HG02885 (cell line): Measurements from ENCODE around the gene PLXNA2.

Source experiments
- ATAC-seq: cut with Tn5 transposase; IDR thresholded peaks from one replicate; pipeline ENCODE4 v1.9.1; 2021; ENCODE audit warnings: mild to moderate bottlenecking; ENCODE audit not compliant: unreplicated experiment, poor library complexity

The PLXNA2 gene

DNA sequence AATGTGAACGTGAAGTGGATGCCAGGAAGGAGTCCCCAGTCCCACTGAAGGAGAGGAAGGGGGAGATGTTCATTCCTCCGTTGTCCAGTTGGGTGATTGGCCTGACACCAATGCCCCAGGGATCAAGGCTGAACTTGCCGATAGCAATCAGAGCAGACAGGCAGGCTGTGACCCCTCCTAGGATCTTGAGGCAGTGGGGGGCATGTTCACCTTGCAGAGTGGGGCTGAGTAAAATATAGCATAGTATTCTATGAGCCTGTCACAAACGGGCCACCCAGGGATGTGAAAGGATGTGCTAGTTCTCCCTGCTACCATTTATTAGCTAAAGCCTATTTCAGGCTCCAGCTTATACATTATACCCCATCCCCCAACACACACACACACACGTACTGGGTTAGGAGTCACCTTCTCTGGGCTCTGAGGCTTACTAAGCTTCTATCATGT lies 252.6 kb downstream of the PLXNA2 start:
- no peak for ATAC-seq

DNA sequence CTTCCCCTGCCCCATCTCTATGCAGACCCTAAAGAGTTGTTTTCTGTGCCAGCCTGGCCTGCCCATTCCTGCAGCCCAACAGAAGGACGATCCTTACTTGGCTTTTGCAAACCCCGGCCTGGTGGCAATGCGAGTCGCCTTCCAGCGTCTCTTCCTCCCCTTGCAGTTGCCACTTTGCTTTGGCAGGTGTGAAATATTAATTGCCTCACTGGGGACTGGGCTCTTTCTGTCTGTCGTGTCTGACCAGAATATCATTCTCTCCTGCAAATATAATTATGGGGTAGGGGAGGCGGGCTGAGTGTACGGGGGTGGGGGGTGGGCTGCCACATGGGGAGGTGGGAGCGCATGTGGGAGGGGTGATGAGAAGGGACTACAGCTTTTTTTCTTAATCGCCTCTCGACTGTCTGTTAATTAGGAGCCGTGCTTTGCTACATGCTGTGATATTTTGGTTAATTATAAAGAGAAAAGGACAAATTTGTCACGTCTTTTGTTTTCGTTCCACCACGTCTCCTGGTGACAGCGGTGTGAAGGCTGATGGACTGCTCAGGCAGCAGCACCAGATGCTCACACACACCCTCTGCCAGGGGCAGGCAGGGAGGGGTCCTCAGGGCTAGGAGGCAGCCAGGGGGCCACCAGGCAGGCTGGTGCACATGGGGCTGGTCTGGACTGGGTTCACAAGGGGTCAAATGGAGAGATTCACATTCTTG lies 253.2 kb downstream of the PLXNA2 start:
- no peak for ATAC-seq

DNA sequence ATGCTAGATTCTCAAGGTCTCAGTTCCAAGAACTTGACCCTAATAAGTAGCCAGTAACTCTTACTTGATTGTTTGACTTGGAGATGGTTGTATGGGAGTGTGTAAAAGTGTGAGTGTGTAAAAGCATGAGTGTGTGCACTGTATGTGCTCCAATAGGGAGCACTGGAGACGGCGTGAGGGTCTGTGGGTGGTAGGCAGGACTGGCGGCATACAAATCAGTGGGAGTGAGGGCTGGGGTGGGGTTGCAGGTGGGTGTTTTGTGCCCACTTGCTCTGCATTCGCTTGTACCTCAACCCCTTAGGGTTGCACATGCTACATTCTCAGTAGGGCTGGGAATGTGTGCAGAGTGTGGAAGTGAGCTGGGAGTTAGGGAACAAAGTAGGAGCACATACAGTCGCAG lies 253.7 kb downstream of the PLXNA2 start:
- ATAC-seq, result no peak

DNA sequence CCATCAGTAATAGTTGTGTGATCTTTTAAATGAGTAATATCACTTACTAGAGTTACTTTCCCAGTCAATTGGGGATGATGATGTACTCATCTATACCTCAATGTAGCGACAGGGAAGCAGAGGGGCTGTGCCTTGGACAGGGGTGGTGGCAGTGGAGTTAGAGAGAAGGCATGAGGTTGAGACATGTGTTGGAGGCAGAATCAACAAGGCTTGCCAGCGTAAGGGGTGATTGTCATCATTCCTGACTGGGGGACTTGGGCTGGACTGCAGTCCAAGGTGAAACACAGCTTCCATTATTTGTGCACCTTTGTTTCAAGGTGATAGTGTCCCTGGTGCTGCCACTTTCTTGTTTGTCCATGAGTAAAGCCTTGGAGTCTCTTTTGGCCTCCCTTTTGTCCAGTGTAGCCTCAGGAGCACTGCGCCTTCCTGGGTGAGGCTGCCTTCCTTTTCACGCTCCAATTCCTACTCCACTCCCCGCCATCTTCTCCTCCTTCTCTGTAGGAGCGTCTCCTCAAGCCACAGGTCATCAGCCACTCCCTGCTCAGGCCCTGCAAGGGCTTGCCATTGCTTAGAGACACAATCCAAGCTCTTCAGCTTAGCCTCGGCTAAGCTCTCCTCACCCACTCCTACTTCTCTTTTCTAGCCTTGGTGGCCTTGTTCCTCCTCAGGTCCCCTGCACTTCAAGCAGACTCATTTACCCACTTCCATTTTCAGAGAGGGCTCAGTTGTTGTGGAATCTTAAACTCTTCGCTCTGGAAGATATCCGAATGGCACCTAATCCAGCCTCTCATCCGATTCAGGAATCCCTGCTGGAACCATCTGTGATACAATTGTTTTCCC lies 255.6 kb downstream of the PLXNA2 start:
- ATAC-seq, result no peak

DNA sequence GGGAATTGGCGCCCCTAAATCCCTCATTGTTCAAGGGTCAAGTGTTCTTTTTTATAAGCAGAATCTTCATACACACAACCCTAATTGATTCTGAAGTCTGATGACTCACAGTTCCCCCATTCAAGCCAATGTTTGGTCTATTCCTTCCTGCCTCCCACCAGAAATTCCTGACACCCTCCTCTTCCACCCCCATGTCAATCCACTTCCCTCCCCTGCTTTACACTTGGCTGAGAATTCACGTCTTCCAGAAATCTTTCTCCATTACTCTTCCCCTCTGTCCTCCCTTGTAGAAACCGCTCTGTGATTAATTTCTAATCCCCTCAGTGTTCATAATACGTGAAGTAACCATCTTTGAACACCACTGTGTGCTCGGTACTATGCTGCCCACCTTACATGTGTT lies 257.0 kb downstream of the PLXNA2 start:
- ATAC-seq, result no peak

DNA sequence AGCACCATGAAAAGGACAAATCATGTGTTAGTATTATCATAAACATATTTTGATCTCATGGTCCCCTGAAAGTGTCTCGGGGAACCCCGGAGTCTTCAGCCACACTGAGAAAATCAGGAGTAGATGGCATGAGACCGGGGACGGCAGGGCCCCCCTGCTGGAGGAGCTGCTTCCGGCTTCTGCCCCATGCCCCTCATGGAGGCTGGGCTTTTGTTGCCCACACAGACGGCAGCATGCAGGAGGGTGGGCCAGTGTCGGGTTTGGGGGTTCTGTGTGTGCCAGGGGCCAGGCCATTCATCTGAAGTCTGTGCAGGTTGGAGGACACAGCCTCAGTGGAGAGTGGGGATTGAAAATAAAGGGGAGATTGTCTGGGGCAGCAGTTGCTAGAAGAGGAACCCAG lies 258.2 kb downstream of the PLXNA2 start:
- no peak for ATAC-seq

DNA sequence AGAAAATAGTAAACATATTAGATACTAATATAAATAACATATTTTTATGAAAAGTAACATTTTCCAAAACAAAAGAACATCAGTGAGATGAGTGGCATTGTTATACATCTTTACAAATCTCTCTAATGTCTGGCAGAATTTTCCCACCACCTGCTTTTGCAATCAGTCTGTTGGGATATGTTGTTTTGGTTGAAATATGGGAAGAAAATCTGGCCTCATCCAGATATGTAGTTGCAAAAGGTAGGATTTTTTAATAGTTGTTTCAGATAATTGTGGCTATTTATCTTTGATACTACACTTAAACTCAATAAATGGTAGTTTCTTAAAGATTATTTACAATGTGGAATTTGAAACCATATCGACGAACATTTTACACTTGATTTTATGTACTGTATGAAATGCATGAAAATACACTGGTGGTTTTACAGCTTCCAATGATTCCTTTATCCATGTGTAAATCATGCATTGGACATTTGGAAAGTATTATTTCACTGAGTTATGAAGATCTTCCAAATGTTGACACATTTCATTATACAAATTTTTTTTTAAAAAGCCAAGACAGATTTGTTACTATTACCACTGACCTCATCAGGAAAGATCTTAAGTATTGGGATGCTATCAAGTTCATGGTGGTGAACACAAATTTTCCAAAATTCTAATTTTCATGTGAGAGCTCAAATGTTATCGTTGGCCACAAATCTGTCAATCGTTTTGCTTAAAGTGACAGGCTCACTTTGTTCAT lies 259.2 kb downstream of the PLXNA2 start:
- ATAC-seq, result no peak

DNA sequence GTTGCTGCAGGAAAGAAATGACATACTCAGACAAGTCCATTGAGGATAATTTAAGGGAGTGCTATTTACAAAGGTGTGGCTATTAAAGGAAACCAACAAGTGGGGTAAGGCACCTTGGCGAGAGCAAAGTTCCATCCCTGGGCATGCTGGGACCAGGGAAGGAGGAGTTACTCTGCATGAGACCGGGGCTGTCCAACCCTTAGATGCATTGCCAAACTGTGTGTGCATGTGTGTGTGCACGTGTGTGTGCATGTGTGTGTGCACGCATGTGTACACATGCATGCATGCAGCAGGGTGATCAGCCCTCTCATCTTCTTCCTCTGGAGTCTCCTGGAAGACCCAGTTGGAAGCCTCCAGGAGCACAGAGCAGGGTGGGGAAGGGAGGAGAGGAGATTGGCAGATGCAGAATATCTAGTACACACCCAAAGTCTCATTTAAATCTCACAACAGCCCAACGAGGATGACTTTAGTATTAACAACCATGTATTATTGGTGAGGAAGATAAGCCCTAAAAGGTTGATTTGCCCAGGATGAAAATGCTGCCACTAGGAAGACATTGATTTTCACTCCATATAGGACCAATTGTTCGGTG lies 261.0 kb downstream of the PLXNA2 start:
- no peak for ATAC-seq

DNA sequence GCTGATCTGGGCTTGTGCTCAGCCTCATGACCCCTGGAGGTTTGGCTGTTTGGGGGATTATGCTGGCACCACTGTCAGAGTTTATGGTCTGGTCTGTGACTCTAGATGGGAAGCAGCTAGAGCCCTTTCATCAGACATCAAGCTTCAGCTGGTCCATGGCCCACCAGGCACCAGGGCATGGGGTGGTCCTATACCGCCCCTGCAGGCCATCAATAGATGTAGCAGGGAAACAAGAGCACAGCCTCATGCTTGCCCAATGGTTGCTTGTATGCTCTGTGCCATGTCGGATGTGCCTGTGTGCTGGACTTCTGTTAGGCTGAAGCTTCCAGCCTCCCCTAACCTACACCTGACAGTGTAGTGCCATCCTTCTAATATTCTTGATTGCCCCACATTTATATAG lies 262.2 kb downstream of the PLXNA2 start:
- no peak for ATAC-seq

DNA sequence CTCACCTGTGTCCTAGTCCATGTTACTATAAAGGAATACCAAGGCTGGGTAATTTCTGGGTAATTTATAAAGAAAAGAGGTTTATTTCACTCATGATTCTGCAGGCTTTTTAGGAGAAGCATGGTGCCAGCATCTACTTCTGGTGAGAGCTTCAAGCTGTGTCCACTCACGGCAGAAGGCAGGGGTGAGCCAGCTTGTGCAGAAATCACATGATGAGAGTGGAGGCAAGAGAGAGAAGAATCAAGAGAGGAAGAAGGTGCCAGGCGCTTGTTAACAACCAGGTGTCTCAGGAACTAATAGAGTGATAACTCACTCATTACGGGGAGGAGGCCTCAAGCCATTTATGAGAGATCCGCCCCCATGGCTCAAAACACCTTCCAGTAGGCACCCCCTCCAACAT lies 265.7 kb downstream of the PLXNA2 start:
- no peak for ATAC-seq

DNA sequence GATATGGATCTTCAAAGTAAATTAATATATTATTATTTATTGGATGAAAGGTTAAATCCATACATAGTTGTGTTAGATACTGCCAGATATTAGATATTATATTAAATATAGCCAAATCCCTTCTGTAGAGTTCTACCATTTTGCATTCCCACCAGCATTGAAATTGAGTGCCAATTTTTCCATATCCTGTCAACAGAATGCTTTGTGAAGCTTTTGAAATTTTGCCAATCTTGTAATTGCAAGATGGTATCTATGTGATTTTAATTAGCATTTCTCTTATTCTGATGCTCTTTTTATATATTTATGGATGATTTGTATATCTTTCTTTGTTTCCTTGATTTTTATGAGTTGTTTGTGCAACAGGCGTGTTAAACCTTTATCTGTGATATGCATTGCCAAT lies 266.3 kb downstream of the PLXNA2 start:
- no peak for ATAC-seq

DNA sequence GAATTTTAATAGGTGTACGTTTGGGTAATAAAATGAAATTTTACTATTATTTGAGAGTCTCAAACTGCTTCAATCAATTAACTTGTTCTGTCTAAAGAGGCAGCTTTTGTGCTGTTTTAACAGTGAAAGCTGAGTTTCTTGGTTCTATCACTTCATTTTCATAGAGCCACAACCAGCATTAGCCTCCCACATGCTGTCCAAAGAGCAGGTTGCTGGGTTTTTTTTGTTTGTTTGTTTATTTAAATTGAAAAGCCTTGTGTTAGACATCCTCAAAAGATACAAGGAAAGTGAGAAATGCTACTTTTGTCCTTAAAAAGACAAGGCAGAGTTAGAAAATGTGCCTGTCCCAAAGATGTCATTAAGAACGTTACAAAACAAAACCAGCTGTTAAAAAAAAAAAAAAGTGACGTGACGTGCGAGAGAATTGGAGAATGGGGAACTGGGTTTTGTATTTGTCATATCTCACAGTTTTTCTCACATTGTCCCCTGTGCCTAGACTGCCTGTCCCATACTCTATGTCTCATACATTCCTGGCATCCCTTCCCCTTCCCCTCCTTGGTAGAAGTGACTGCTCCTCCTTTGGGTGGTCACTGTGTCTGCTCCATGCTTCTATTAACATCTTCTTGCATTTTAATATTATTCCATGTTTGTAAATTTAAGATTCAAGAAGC lies 270.2 kb downstream of the PLXNA2 start:
- ATAC-seq, result no peak

DNA sequence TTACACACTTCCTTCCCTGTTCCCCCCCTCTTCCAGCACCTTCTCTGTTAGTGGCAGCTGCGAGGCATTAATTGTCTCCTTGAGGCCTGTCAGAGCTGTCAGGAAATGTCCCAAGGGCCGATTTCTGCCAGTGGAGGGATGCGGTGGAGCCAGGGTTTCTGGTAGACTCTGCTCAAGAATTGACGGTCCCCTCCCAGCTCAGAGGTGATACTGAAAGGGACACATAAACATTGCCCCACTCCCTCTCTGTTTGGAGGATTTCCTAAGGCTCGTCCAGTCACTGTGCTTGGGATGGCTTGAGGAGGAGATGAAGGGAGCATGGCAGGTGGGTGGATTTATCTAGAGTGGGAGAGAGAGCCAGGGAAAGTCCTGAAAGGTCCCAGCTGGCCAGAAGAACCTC lies 271.8 kb downstream of the PLXNA2 start:
- no peak for ATAC-seq
